ENCODE results near the gene LAMC1. TPM values are rescaled to one million over a fixed set of nuclear protein-coding genes. Genes with fewer than 3 reads are reported as not detected.

Gene LAMC1
- total and polyA plus RNA-seq, 2 of the 4 experiments (the other 2 are of a cell fraction) = 249 to 394 TPM

DNA sequence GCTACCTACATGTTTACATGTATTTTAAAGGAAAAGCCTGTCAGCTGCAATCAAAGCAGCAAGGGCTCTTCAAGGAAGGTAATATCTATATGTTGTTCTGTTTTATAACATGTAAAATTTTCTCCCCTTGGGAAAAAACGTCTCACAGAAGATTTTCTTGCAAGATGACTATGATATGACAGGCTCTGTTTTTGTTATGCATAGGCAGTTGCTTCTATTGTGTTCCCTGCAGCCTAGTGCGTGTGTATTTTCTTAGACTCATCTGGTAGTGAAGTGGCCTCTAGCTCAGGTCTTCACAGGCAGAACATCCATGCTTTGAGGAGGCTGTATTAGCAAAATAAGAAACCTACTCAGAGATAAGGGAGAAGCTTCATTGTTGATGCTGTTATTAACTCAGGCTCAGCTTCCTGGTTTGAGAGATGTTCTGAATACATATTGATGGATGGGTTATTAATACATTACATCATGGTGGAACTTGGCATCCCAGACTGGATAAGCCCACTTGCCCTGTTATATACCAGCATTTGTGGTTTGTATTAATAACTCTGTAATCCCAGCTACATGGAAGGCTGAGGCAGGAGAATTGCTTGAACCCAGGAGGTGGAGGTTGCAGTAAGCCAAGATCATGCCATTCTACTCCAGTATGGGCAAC lies 35.8 kb downstream of the LAMC1 start:
- H3K27me3 ChIP-seq (ENCODE audit: control insufficient read depth, insufficient read depth, low read length) = no peaks in the 10 kb centered on the region
- H2AFZ ChIP-seq (replicated peaks; ENCODE audit: low read length, poor library complexity) = no peak overlapping the region
- peaks cover 19% of the 10 kb centered on the region for H3K4me1 ChIP-seq (ENCODE audit: control insufficient read depth, insufficient read depth, low read length)
- dilution Hi-C loops (cut with HindIII; ENCODE audit: low sequenced_read_pairs, unreplicated experiment) = no loop called here
- POLR2A ChIA-PET (ENCODE audit: unreplicated experiment) = no interaction called here
- in situ Hi-C loops (cut with MboI; ENCODE audit: low sequenced_read_pairs) = no loop called here
- peaks cover 19 to 85% of the 10 kb centered on the region in 2 experiments for H3K79me1 ChIP-seq (ENCODE audit: low read depth in 1 of 2, low read length in 2 of 2)
- no peak overlapping the region for H2BK120ac ChIP-seq (ENCODE audit: low read depth, low read length)
- peak; percentile 42 for DNase-seq
- no peak overlapping the region for H3K23ac ChIP-seq (ENCODE audit: low read depth, low read length)
- ATAC-seq (ENCODE audit: low read depth) = no peak
- no peak overlapping the region for H4K91ac ChIP-seq (ENCODE audit: insufficient read depth, low read depth, low read length)
- H4K20me1 ChIP-seq (ENCODE audit: insufficient read depth, low read length) = peaks cover 89% of the 10 kb centered on the region
- H3K9me3 ChIP-seq (ENCODE audit: control insufficient read depth, insufficient read depth, low read length) = no peaks in the 10 kb centered on the region
- H3K4me2 ChIP-seq (ENCODE audit: low read depth, low read length) = no peak overlapping the region
- H2AK5ac ChIP-seq (ENCODE audit: low read depth, low read length) = no peak overlapping the region
- H3K4ac ChIP-seq (ENCODE audit: low read depth, low read length) = no peak overlapping the region
- intact Hi-C loops (cut with micrococcal nuclease) = no loop called here
- no peak overlapping the region for H2BK20ac ChIP-seq (ENCODE audit: low read depth, low read length)
- no peaks in the 10 kb centered on the region; the same call in 1 of the 2 replicates for H3K36me3 ChIP-seq (ENCODE audit: control insufficient read depth, insufficient read depth, low read length)
- H3K14ac ChIP-seq (replicated peaks; ENCODE audit: low read depth, low read length) = no peak overlapping the region
- H3K9ac ChIP-seq (ENCODE audit: low read depth, low read length) = no peak overlapping the region
- WGBS, 2 experiments (ENCODE audit: extremely low coverage in 2 of 2, insufficient read length in 1 of 2) = no CpG with 5 or more reads among the region's 2 CpGs
- no peak overlapping the region for H2BK5ac ChIP-seq (ENCODE audit: low read depth, low read length, poor library complexity, severe bottlenecking)
- TF ChIP-seq SMC3 (IDR thresholded peaks at IDR 0.05; ENCODE audit: low read depth, low read length) = no peak
- TF ChIP-seq MAZ (IDR thresholded peaks at IDR 0.05; ENCODE audit: borderline replicate concordance, low read depth, low read length) = no peak
- no peak for TF ChIP-seq NFE2L2 (IDR thresholded peaks at IDR 0.05; ENCODE audit: low read depth, low read length)
- TF ChIP-seq RFX5 (IDR thresholded peaks at IDR 0.05; ENCODE audit: low read depth, low read length) = no peak
- TF ChIP-seq, protein P1, sequence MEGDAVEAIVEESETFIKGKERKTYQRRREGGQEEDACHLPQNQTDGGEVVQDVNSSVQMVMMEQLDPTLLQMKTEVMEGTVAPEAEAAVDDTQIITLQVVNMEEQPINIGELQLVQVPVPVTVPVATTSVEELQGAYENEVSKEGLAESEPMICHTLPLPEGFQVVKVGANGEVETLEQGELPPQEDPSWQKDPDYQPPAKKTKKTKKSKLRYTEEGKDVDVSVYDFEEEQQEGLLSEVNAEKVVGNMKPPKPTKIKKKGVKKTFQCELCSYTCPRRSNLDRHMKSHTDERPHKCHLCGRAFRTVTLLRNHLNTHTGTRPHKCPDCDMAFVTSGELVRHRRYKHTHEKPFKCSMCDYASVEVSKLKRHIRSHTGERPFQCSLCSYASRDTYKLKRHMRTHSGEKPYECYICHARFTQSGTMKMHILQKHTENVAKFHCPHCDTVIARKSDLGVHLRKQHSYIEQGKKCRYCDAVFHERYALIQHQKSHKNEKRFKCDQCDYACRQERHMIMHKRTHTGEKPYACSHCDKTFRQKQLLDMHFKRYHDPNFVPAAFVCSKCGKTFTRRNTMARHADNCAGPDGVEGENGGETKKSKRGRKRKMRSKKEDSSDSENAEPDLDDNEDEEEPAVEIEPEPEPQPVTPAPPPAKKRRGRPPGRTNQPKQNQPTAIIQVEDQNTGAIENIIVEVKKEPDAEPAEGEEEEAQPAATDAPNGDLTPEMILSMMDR (conservative IDR thresholded peaks at IDR 0.05; ENCODE audit: low read depth, low read length) = no peak
- TF ChIP-seq CHD1 (IDR thresholded peaks at IDR 0.05; ENCODE audit: low read depth, low read length) = no peak
- TF ChIP-seq, protein P2, sequence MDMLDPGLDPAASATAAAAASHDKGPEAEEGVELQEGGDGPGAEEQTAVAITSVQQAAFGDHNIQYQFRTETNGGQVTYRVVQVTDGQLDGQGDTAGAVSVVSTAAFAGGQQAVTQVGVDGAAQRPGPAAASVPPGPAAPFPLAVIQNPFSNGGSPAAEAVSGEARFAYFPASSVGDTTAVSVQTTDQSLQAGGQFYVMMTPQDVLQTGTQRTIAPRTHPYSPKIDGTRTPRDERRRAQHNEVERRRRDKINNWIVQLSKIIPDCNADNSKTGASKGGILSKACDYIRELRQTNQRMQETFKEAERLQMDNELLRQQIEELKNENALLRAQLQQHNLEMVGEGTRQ (IDR thresholded peaks at IDR 0.05; ENCODE audit: low read depth, low read length) = no peak
- TF ChIP-seq, protein P3, sequence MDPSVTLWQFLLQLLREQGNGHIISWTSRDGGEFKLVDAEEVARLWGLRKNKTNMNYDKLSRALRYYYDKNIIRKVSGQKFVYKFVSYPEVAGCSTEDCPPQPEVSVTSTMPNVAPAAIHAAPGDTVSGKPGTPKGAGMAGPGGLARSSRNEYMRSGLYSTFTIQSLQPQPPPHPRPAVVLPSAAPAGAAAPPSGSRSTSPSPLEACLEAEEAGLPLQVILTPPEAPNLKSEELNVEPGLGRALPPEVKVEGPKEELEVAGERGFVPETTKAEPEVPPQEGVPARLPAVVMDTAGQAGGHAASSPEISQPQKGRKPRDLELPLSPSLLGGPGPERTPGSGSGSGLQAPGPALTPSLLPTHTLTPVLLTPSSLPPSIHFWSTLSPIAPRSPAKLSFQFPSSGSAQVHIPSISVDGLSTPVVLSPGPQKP (IDR thresholded peaks at IDR 0.05; ENCODE audit: borderline replicate concordance, low read depth, low read length) = no peak
- TF ChIP-seq FOS (IDR thresholded peaks at IDR 0.05; ENCODE audit: low read depth, low read length) = no peak
- TF ChIP-seq BHLHE40 (IDR thresholded peaks at IDR 0.05; ENCODE audit: low read depth, low read length) = no peak
- no peak for TF ChIP-seq POLR2A (IDR thresholded peaks at IDR 0.05; ENCODE audit: low read depth, low read length)
- TF ChIP-seq MAFK (IDR thresholded peaks at IDR 0.05; ENCODE audit: low read depth, low read length) = no peak
- H2AK9ac ChIP-seq (replicated peaks; ENCODE audit: low read depth, low read length, poor library complexity) = no peak overlapping the region
- no peak overlapping the region for H4K8ac ChIP-seq (ENCODE audit: low read depth in 2 of 2, low read length in 2 of 2)
- H3K56ac ChIP-seq (ENCODE audit: extremely low read depth, insufficient read depth, low read length) = no peak overlapping the region
- no peak overlapping the region for H3K18ac ChIP-seq (ENCODE audit: low read depth, low read length)
- H4K5ac ChIP-seq (ENCODE audit: low read depth, low read length) = no peak overlapping the region
- no peak overlapping the region for H2BK15ac ChIP-seq (ENCODE audit: low read depth, low read length)
- no peak overlapping the region for H3K4me3 ChIP-seq (ENCODE audit: insufficient read depth, low read depth, low read length)
- H3K9me1 ChIP-seq (ENCODE audit: insufficient read depth, low read length) = peaks cover 30% of the 10 kb centered on the region
- CTCF ChIA-PET = interaction anchor here (0.9 kb wide), 1 partner anchor 19 kb away, joined by 3 read pairs; no protein-coding TSS in a partner anchor
- BruUV-seq (replicated peaks) = no TSS peak
- H3K27ac ChIP-seq (ENCODE audit: insufficient read depth, low read length) = no peak overlapping the region

Measured in IMR-90 (cell line).